Heart left ventricle (tissue), 13 donors: ENCODE measurements around the gene TGFBR3.

Source experiments
- POLR2A ChIP-seq, 2 donors: fragments of 450-650 bp; IDR thresholded peaks; one replicate each; pipeline ENCODE4 v1.6.1; 2017; ENCODE audit warnings: antibody characterized with exemption in 2 of 2, mild to moderate bottlenecking in 2 of 2, moderate library complexity in 2 of 2
- TF ChIP-seq, protein P1 (sequence below), 12 donors: fragments of 200-600 bp; sonication (generic) in 4 of 12; IDR thresholded peaks; one replicate each; pipeline versions ENCODE4 v1.5.0 to v1.8.0; 2018 to 2022; ENCODE audit warnings: antibody characterized with exemption in 12 of 12, mild to moderate bottlenecking in 5 of 12
- donor health status: ischemic (EF 13 %, LVEDD 7.1; RV severe dilation, severe dysfunction).
- donor health status: DM: no; HTN: yes; CAD: no.
- donor health status: DM: no; HTN: no; CAD: no.
- donor health status: ischemic (EF 25% LVEDD 6.9; RV normal size, moderate dysfunction).
- donor health status: ischemic (EF 25% LVEDD 5.7; RV mildly dilated, moderate dysfunction).
- donor health status: ischemic (EF 35%, LVEDD 5.7; RV mildly dilated, moderate dysfunction).
- donor health status: nonischemic (EF 11% LVEDD 7.7; RV severe dilation, severe dysfunction).
- donor health status: DM: yes; HTN: yes; CAD: no.
- donor health status: PGD.
- donor health status: ischemic (EF 29% LVEDD 5.4; RV normal size, mild dysfunction).
- donor health status: nonischemic (EF 23%, LVEDD 6.1; RV moderate dilation, normal function).

GRCh38 chr1:91883470-91883869, 2.5 kb downstream of the TGFBR3 start:
- TF ChIP-seq, protein P1, sequence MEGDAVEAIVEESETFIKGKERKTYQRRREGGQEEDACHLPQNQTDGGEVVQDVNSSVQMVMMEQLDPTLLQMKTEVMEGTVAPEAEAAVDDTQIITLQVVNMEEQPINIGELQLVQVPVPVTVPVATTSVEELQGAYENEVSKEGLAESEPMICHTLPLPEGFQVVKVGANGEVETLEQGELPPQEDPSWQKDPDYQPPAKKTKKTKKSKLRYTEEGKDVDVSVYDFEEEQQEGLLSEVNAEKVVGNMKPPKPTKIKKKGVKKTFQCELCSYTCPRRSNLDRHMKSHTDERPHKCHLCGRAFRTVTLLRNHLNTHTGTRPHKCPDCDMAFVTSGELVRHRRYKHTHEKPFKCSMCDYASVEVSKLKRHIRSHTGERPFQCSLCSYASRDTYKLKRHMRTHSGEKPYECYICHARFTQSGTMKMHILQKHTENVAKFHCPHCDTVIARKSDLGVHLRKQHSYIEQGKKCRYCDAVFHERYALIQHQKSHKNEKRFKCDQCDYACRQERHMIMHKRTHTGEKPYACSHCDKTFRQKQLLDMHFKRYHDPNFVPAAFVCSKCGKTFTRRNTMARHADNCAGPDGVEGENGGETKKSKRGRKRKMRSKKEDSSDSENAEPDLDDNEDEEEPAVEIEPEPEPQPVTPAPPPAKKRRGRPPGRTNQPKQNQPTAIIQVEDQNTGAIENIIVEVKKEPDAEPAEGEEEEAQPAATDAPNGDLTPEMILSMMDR (IDR thresholded peaks at IDR 0.05) = peak; percentile 12 to 67 (median 49)
- TF ChIP-seq POLR2A (IDR thresholded peaks at IDR 0.05) = no peak
